ENCODE data around the gene CLCN6.
"Not testable (repeated sequence)": the region's sequence is repeated elsewhere in the genome, so short reads cannot be mapped to it uniquely, and the experiment has no call there.

Gene CLCN6

DNA sequence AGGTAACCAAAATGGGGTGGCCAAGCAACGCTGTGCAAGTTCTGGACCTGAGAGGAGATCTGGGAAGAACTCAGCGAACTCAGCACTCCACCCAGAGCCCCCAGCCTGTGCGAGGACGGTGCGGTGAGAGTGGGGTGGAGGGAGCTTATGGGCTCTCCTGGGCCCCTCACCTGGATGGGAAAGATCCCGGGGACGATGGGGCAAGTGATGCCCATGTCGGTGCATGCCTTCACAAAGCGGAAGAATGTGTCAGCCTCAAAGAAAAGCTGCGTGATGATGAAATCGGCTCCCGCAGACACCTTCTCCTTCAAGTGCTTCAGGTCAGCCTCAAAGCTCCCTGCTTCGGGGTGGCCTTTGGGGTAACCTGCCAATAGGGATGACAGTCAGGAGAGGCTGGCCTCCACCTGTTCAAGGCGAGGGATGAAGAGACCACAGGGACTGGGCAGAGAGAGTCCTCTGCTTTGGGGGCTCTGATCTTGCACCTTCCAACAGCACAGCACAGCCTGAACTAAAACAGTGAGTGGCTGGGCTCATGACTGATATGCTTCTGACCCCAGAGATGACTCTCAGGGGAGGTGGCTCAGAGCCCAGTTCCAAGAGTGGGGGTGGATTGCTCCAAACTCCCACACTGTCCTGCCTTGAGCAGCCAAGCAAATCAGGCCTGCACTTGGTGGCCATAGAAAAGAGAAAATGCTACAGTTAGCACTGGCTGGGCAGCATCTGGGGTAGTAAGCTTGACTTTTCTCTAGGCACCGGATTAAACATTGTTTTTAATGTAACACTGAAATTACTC lies 9.8 kb upstream of the CLCN6 start:
- no peak for DNase-seq

DNA sequence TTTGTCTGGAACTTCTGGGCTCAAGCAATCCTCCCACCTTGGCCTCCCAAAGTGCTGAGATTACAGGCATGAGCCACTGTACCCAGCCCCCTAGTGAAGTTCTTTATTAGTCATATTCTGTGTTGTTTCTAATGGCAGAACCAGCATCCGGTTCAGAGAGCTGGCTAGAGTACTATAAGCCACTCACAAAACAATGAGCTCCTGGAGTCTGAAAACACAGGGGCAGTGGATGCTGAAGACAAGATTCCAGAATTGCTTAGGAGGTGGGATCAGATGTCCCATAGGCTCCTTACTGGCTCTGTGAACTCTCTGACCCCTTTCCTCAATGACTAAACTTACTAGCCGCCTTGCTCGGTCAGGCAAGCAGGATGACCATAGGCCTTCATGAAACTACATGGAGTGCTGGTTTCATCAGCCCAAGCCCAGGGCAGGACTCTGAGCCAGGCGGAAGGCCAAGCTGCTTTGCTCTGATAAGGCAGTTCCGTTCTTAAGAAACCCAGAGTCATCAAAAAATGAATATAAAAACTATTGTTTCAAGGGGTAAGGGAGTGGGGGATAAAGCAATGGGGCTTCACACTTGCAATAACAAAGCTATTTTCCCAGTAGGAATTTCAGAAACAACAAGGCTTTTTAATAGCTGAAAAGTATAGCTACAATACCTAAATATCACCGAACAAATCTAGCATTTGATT lies 8.3 kb upstream of the CLCN6 start:
- no peak for DNase-seq

DNA sequence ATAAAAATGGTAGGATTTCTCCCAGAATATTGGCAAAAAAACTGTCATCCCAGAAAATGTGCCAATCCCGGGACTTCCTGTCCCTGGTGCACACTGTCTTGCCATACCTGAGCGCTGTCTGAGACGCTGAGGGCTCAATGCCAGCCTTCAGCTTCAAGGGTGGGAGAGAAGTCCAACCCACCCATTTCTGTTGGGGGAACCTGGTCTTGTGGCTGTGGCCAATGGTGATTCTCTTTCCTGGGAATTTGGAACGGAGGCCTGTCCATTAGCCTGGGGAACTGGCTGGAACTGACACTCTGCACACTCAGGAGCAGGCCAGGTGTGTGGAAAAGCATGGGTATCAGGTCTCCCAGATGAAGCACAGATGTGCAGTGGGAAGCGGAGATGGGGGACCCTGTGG lies 6.9 kb upstream of the CLCN6 start:
- DNase-seq = no peak

DNA sequence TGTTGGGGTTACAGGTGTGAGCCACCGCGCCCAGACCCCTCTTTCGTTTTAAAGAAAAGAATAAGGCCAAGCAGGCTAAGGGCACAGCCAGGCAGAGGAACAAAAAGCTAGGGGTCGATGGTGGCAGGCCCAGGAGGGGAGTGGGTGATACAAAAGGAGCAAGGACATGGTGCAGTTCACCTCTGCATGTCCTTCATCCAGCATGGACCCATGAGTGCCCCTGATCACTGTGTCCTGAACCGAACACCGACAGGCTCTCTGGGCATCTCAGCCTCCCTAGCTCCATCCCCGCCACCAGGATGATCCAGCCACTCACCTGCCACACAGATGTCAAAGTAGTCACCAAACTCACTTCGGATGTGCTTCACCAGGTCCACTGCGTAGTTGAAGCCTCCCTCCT lies 6.1 kb upstream of the CLCN6 start:
- DNase-seq = no peak

DNA sequence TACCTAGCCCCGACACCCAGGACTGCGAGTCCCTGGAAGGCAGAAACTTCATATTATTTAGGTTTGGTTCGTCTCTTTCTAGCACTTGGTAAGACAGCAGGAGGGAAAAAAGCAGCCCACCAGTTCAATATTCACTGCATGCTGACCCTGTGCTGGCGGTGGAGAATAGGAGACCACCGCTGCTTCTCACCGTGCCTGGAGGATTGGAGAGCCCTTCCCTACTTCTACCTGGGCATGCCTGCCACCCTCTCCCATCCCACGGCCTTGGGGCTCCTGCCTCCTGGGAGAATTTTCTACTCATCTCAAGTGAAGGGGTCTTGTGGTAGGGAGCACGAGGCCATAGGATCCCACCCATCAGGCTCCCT lies 5.6 kb upstream of the CLCN6 start:
- DNase-seq = no peak

DNA sequence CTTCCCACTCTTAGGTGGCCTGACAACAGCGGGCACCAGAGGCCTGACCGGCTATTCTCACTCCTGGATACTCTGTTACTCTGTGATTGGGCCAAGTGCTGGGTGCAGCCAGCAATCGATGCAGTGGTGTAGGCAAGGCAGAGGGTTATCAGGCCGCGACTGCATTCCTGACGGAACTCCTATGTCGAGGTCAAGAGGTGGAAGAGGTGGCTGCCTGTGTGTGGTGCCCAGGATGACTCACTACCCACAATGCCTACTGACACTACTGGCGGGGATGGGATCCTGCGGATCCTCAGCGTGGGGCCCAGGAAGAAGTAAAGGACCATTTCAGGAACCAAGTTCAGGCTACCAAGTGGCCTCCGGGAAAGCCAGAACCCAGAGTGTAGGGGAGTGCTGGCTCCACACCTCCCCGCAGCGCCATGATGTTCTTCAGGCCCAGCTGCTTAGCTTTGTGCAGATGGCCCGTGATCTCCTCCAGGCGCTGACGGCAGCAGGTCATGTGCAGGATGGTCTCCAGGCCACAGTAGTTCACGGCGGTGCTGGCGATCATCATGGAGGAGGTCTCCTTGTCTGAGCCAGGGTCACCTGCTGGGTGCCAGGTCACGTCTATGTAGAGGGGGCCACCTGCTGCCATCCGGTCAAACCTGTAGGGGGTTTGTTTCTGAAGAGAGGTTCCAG lies 5.1 kb upstream of the CLCN6 start:
- DNase-seq = no peak

DNA sequence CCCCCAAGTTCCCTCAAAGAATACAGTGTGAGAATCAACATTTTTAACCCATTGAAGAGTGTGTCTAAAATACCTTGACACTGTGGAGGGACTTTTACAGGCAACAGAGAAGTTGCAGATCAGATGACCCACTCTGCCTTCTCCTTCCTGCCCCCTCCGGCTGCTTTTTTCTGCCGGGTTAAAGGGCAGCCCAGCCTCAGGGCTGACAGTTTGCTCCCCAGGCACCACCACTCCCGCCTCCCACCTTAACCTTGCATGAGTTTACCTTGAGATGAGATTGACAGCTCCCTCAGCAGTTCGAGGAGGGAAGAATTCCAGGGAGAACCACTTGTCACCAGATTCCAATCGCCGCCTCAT lies 3.4 kb upstream of the CLCN6 start:
- DNase-seq = no peak

DNA sequence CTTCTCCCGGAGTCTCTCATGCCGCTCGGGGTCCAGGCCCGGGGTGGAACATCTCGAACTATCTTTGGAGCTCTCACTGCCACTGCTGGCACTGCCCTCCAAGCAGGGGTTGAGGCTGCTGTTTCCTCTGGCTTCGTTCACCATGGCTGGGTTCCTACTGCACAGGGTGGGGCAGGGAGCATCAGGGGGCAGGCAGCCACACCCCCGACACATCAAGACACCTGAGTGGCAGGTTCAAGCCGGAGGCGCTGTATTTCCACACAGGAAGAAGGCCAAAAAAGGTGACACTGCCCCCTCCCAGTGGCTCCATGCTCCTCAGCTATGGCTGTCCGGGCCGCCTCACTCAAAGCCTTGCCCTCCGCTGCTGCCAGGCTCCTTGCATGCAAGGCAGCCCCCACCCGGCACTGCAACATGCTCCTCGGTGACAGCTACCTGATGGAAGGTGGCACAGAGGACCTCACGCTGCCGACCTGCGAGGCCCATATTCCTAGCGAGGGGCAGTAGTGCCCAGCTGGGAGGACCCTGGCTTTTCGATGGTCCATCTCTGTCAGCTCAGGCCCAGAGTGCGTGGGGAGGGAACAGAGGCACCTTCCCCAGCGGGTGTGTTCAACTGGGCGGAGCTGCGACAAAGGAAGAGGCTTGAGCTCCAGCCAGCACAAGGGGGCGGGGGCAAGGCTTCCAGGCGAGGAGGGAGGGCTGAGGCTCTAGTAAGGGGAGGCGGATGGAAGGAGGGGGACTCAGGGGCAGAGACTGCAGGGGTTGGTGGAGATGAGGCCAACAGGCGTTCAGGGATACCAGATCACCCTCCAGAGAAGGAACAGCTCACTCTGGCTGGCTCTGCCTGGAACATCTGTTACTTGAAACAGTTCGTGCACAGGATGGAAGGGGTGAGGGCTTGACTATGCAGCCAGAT lies 2.8 kb upstream of the CLCN6 start:
- peak; percentile 68 for DNase-seq

DNA sequence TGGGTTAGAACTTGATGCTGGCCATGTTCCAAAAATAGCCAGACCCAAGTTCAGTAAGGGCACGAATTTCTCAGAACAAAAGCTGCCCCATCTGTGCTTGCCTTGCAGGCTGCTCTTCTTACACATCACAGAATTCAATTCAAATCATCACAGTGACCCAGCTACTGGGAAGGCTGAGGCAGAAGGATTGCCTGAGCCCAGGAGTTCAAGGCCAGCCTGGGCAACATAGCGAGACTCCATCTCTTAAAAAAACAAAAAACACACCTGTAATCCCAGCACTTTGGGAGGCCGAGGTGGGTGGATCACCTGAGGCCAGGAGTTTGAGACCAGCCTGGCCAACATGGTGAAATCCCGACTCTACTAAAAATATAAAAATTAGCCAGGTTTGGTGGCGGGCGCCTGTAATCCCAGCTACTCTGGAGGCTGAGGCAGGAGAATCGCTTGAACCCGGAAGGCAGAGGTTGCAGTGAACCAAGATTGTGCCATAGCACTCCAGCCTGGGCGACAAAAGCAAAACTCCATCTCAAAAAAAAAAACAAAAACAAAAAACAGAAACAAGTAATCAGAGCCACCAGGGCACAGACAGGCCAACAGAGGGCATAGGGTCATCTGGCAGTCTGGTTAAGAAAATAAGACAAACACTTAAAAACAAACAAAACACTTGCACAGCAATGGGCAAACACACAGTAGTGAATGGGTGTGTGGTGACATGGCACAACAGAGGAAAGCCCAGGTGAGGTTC lies 1.9 kb upstream of the CLCN6 start:
- DNase-seq = not testable (repeated sequence)

DNA sequence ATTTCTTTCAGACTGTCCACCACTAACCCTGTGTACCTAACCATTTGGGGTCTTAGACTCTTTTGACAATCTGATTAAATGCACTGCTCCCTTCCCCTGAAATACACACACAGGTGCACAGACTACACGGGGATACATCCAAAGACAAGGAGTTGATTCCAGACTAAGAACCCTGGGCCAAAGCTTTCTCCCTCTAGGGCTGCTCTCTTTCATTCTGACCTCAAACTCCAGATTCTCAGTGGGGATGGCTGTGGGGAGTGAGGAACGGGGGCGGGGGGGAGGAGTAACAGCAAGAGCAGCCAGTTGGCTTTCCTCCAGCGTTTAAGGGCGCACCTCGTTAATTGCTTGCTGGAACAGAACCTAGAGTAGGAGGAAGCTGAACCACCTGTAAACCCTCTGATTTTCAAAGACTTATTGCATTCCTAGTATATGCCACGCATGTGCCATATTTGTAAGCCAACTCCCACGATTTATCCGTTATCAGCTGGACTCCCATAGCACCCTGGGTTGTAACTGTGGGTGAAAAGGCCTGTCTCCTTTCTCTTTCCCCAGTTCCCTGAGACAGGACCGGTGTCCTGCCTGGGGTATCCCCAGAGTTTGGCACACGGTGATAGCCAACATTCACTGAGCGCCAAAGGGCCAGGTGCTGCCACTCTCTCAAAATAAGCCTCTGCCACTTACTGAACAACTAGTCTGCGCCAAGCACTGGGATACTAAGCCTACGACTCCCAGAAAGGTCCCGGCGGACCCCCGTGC lies 1.1 kb upstream of the CLCN6 start:
- DNase-seq = peak; percentile 29

DNA sequence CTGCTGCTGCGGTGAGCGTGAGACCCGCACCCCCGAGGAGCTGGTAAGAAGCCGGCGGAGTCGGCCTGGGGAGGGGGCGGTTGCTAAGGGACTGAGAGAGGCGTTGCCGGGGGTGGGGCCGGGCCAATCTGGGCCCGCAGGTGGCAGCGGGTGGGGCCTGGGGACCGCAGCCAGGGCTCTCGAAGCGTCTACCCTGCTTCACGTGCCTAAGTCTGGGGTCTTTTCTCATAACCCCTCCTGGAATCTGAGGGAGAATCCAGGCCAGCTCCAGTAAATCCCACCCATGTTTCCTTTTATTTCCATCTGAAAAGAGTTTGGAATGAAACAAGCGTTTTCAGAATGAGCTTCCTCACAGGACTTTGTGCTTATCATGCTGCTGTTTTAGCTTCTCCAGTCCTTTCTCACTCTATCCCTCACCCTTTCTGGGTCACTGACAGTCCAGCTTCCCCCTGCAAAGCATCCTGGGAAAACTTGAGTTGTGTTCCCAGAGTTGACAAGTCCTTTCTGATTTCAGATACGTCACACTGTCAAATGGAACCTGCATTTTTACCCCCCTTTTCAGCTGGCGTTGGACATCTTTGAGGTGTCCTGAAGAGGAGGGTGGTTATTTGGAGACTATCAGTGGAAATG lies 431 bp downstream of the CLCN6 start:
- DNase-seq = no peak

DNA sequence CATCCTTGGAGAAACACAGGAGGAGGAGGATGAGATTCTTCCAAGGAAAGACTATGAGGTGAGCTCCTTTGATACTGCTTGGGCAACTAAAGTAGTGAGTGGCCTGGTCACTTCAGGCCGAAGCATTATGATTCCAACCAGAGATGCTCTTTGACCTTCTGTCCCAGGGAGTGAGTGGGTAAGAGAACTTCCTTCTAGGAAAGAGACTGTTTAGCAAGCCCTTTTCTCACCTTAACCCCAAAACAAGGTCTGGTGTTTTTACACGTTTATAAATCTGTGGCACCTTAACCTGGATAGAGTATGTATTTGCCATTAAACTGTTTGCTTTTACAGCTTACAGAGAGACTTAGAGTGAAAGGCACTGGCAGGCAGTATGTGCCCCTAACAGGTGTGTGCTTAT lies 1.1 kb downstream of the CLCN6 start:
- DNase-seq = no peak

DNA sequence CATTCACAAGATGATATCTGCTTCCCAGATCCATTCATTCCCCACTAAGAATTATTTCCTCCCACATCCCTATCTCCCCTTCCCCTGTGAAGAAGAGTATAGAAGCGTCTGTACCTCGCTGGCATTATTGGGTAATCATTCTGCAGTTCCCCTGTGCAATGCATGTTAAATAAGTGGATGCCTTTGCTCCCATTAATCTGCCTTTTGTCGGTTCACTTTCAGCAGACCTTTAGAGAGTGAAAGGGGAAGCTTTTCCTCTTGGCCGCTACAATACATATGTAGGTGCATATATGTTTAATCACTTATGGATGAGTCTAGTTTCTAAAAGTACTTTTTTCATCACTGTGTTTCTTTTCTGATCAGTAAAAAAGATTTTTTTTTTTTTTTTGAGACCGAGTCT lies 7.0 kb downstream of the CLCN6 start:
- no peak for DNase-seq

DNA sequence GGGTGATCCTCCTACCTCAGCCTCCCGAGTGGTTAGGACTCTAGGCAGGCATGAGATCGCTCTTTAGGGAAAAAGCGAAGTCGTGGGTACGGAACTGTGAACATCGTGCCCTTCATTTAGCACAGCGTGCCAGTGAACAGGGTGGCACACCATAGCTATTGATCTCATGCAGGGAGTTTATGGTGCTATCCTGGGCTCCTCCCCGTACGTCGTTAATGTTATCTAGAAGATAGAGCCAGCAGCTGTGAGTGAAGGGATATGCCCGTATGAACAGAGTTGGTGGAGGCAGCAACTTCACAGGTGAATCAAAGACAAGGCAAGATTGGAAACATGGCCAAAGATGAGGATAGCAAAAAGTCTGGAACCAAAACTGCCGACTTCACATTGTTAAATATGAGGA lies 11.2 kb downstream of the CLCN6 start:
- no peak for DNase-seq

DNA sequence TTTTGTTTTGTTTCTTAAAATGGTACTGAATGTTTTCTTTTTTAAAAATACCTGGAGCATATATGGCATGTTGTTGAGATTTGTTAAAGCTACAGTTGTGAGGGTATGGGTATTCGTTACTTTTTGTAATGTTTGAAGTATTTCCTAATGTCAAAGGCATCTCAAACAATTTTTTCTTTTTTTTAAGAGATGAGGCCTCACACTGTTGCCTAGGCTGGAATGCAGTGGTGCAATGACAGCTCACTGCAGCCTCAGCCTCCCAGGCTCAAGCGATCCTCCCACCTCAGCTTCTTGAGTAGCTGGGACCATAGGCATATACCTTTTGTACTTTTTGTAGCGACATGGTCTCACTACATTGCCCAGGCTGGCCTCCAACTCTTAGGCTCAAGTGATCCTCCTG lies 16.1 kb downstream of the CLCN6 start:
- no peak for DNase-seq

DNA sequence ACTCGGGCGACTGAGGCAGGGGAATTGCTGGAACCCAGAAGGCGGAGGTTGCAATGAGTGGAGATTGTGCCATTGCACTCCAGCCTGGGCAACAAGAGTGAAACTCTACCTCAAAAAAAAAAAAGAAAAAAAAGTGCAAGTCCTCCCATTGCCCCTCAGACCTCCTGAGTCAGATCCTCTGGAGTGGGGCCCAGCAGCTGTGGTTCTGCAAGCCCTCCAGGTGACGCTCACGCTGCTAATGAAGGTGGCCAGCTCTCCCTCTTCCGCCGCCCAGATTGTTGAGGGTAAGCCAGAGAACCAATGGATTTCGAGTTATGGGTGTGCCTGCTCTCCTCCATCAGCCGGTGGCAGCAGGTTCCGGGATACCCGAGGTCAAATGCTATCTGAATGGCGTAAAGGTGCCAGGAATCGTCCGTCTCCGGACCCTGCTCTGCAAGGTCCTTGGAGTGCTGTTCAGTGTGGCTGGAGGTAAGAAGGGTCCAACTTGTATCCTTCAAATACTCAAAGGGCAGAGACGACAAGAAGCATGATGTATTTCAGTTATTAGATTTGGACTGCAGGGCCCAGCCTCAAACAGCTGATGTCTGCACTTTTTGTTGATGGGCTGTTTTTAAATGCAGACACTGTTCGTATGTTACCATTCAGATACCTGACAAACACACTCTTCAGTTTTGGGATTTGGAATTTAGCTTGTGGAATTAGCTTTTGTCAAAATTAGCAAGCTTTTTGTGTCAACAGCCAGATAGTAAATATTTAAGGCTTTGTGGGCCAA lies 17.6 kb downstream of the CLCN6 start:
- no peak for DNase-seq

DNA sequence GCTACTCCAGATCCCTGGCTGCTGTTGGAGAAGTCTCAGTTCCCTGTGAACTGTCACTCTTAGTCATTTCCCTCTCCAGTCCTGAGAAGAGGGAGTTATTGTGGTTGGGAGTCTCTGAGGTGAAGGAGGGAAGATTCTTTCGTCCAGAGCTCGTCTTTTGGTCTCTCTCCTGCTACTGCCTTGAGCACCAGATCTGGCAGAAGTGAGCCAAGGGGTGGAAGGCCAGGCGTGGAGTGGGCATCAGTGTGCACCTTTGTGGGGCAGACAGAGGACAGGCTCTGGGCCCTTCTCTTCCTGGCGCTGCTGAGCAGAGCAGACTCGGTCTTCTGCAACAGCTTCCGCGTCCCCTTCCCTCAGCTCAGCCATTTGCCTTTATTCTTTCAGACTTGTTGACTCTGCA lies 19.1 kb downstream of the CLCN6 start:
- no peak for DNase-seq

DNA sequence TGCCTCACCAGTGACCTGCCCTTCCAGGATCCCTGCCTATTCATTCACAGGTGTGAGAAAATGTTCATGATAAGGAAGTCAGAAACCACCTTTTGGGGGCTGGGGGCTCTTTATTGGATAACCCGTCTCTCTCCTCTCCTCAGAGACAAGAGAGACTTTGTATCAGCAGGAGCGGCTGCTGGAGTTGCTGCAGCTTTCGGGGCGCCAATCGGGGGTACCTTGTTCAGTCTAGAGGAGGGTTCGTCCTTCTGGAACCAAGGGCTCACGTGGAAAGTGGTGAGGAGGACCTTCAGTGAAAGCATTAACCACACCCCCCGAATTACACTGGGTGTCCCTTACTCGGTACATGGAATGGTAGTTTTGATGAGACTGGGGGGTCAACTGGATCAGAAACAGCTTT lies 21.0 kb downstream of the CLCN6 start:
- DNase-seq = no peak

DNA sequence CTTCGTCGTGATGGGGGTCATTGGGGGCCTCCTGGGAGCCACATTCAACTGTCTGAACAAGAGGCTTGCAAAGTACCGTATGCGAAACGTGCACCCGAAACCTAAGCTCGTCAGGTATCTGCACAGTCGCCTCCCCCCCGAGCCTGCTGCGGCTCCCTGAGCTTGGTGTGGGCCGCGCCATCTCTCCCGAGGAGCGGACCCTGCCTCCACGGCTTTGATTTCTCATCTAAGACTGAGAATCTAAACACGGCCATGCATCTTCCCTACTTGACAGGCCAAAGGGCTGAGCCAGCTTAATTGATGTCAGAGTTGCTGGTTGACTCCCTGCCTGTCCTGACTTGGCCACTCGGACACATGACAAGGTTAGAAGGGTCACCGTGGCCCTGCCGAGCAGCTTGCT lies 22.5 kb downstream of the CLCN6 start:
- no peak for DNase-seq

DNA sequence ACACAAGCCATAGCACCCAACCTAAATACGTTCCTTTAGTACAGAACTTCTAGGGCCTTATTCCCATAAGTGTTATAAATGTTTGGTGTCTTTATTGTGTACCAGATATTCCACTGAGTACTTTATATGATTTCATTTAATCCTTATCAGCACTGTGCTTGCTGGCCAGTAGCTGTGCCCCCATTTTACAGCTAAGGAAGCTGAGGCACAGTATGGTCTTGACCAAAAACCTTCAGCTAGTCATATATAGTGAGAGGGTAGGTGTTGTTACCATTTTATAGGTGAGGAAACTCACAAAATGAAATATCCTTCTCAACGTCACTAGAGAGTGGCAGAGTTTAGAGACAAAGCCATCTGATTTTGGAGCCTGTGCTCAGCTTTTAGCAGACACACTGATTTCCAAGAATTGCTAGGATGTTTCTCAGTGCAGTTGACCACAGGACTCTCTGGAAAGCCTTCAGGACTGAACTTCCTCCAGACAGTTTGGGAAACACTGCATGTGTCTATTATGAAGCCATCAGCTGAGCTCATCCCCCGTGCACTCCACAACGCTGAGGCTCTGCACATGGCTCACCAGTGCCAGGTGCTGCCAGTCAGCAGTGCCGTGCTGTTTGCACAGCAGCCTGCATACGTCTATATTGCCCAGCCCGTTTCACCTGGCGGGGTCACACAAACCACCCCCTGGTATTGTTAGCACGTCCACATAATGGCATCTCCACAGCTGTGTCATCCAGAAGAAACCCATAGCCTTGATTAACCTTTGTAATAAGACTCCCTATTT lies 26.1 kb downstream of the CLCN6 start:
- no peak for DNase-seq
